GM12878 (cell line): ENCODE data around the gene NUDT16. TPM values are rescaled to one million over a fixed set of nuclear protein-coding genes. Genes with fewer than 3 reads are reported as not detected.
A peak's percentile ranks its signal among the peaks of the same experiment; 100 is the strongest.

ENCODE experiments used
- ATAC-seq: fragments of 200-7000 bp; cut with Tn5 transposase; 3 replicates; pipeline ENCODE4 v1.9.1; 2020; ENCODE audit warnings: mild to moderate bottlenecking, moderate library complexity
- BruUV-seq: library from RNA; stranded (reverse); fragments of 400-500 nt; replicated peaks from 2 replicates; lab custom pipeline; 2021; lab: Mats Ljungman, UMichigan
- CTCF ChIA-PET: fragments of 300-600 bp; sonication (Branson Sonifier 250); formaldehyde crosslinking; extraction: SDS; loops from one replicate; lab custom pipeline; 2021; ENCODE audit warnings: inconsistent platforms; lab: Yijun Ruan, JAX
- POLR2A ChIA-PET: fragments of 350-600 bp; formaldehyde crosslinking; extraction: SDS; loops from one replicate; lab custom pipeline; 2021; ENCODE audit warnings: inconsistent platforms; lab: Charles Lee
- RAD21 ChIA-PET: fragments of 300-600 bp; sonication (Branson Sonifier 250); formaldehyde crosslinking; loops from one replicate; lab custom pipeline; 2023; ENCODE audit warnings: antibody characterized with exemption; ENCODE audit not compliant: unreplicated experiment; lab: Charles Lee
- SMC1A ChIA-PET: fragments of 300-600 bp; sonication (Branson Sonifier 250); formaldehyde crosslinking; loops from one replicate; lab custom pipeline; 2023; ENCODE audit not compliant: unreplicated experiment, uncharacterized antibody; lab: Charles Lee
- DNase-seq: peaks from one replicate; pipeline ENCODE4 v3.0.0-alpha.2; 2011; ENCODE audit warnings: low read depth, low spot score
- FAIRE-seq: peaks from 3 replicates; lab custom pipeline; 2011; peaks lifted over from hg19 to GRCh38; lab: Jason Lieb, UNC
- H2AFZ ChIP-seq: 2 replicates; pipeline ENCODE4 v1.6.0; 2011; ENCODE audit warnings: low read depth, low read length, control low read depth; ENCODE audit not compliant: control insufficient read depth
- H3K27ac ChIP-seq: 2 replicates; pipeline ENCODE4 v1.5.1; 2011; ENCODE audit warnings: control low read depth; ENCODE audit not compliant: control insufficient read depth, insufficient read depth
- H3K27me3 ChIP-seq, 2 experiments: replicated peaks in 1 of 2; 2 replicates each; pipeline versions ENCODE4 v1.6.0 to v1.6.1; 2011; ENCODE audit warnings: low read length in 1 of 2; ENCODE audit not compliant: control insufficient read depth in 2 of 2, insufficient read depth in 2 of 2
- H3K36me3 ChIP-seq, 2 experiments: 2 replicates each; pipeline ENCODE4 v1.5.1; 2011; ENCODE audit warnings: low read length in 1 of 2; ENCODE audit not compliant: control insufficient read depth in 2 of 2, insufficient read depth in 2 of 2
- H3K4me1 ChIP-seq: 2 replicates; pipeline ENCODE4 v1.6.1; 2011; ENCODE audit warnings: mild to moderate bottlenecking, low read length, moderate library complexity, mixed read lengths; ENCODE audit not compliant: control insufficient read depth, insufficient read depth
- H3K4me2 ChIP-seq: 2 replicates; pipeline ENCODE4 v1.6.0; 2011; ENCODE audit warnings: control low read depth; ENCODE audit not compliant: control insufficient read depth, insufficient read depth
- H3K4me3 ChIP-seq: fragments of 200-600 bp; sonication (generic); 2 replicates; pipeline ENCODE4 v1.5.1; 2016
- H3K79me2 ChIP-seq: 2 replicates; pipeline ENCODE4 v1.6.0; 2011; ENCODE audit warnings: low read length; ENCODE audit not compliant: control insufficient read depth, insufficient read depth
- H3K9ac ChIP-seq: 2 replicates; pipeline ENCODE4 v1.8.0; 2011; ENCODE audit warnings: low read length, control low read depth, mixed read lengths; ENCODE audit not compliant: control insufficient read depth, insufficient read depth
- H3K9me3 ChIP-seq: replicated peaks from 3 replicates; pipeline ENCODE4 v1.5.1; 2011; ENCODE audit warnings: mild to moderate bottlenecking, low read length; ENCODE audit not compliant: control insufficient read depth, insufficient read depth
- H4K20me1 ChIP-seq: 2 replicates; pipeline ENCODE4 v1.6.0; 2011; ENCODE audit not compliant: control insufficient read depth, insufficient read depth
- CBX5 ChIP-seq: sonication (generic); IDR thresholded peaks from 2 replicates; pipeline ENCODE4 v1.6.1; 2016; ENCODE audit warnings: low read depth, moderate library complexity, mild to moderate bottlenecking, inconsistent platforms
- CHD2 ChIP-seq: IDR thresholded peaks from 2 replicates; pipeline ENCODE4 v1.6.1; 2011; ENCODE audit warnings: low read depth, low read length, improper control_type of control experiment, borderline replicate concordance
- FOXM1 ChIP-seq: IDR thresholded peaks from 2 replicates; pipeline ENCODE4 v1.6.1; 2012; ENCODE audit warnings: low read depth, mild to moderate bottlenecking, inconsistent platforms, low read length, moderate library complexity
- NFYB ChIP-seq: IDR thresholded peaks from 2 replicates; pipeline ENCODE4 v1.6.1; 2011; ENCODE audit warnings: low read depth, mild to moderate bottlenecking, low read length, improper control_type of control experiment, moderate library complexity; ENCODE audit not compliant: insufficient read depth
- ZNF24 ChIP-seq: fragments of 450-650 bp; IDR thresholded peaks from 2 replicates; pipeline ENCODE4 v1.6.1; 2017; ENCODE audit warnings: antibody characterized with exemption, mild to moderate bottlenecking
- WGBS: methylation state at CpG from one replicate; pipeline ENCODE4 v1.1.6; 2016; ENCODE audit warnings: low lambda C conversion rate; ENCODE audit not compliant: insufficient replicate concordance, insufficient coverage; ENCODE audit errors: missing lambda C conversion rate; 5-methylcytosine and 5-hydroxymethylcytosine counted together
- in situ Hi-C: fragments of 300-500 bp; cut with MboI; formaldehyde crosslinking; loops from 9 replicates; pipeline ENCODE4 v1.14.3; 2018; ENCODE audit warnings: mixed read lengths
- intact Hi-C: fragments of 100-400 bp; cut with micrococcal nuclease; formaldehyde crosslinking; loops from one replicate; pipeline ENCODE4 v1.14.2; 2022; ENCODE audit not compliant: unreplicated experiment
- polyA plus RNA-seq, 11 experiments: library from polyadenylated mRNA; depleted of rRNA in 4 of 11; unstranded in 6 of 11; stranded (reverse) in 5 of 11; fragments of >200 nt; fragmentation: Nextera tagmentation in 4 of 11; fragmentation: Illumina TruSeq in 1 of 11; extraction: Ambion mirVana in 4 of 11; extraction: Trizol in 1 of 11; gene quantifications; 1 replicate in 1 of 11; 2 replicates in 10 of 11; pipeline versions ENCODE4 v1.2.1 to v1.2.3, GENCODE V29; 2011 to 2016; ENCODE audit warnings: inconsistent platforms in 2 of 11, missing spikeins in 2 of 11, low read depth in 1 of 11
- total RNA-seq, 4 experiments: library from RNA; depleted of rRNA in 3 of 4; stranded (reverse); fragments of >200 nt in 3 of 4; fragmentation: Illumina TruSeq in 1 of 4; extraction: Trizol in 1 of 4; gene quantifications; 2 replicates each; pipeline versions ENCODE4 v1.2.1 to v1.2.3, GENCODE V29; 2013 to 2021
- TF ChIP-seq, protein P1 (sequence below): IDR thresholded peaks from 2 replicates; pipeline ENCODE4 v1.6.1; 2011; ENCODE audit warnings: low read depth, mild to moderate bottlenecking, low read length, moderate library complexity, borderline replicate concordance; ENCODE audit errors: extremely low read depth
- TF ChIP-seq, protein P2 (sequence below): fragments of 450-650 bp; IDR thresholded peaks from 2 replicates; pipeline ENCODE4 v1.6.1; 2016; ENCODE audit warnings: mild to moderate bottlenecking, moderate library complexity, borderline replicate concordance
- TF ChIP-seq, protein P3 (sequence below), 3 experiments: IDR thresholded peaks in 2 of 3; conservative IDR thresholded peaks in 1 of 3; 2 replicates each; pipeline ENCODE4 v1.5.1; 2011; ENCODE audit warnings: low read depth in 3 of 3, low read length in 3 of 3, mild to moderate bottlenecking in 3 of 3, control low read depth in 2 of 3, moderate library complexity in 2 of 3, inconsistent platforms in 1 of 3, mixed read lengths in 1 of 3; ENCODE audit not compliant: control insufficient read depth in 2 of 3, insufficient read depth in 1 of 3; ENCODE audit errors: extremely low read depth in 1 of 3

NUDT16 gene
- total and polyA plus RNA-seq, 10 of the 15 experiments (the other 5 are each of a cell fraction or from before 2014, with no cell fraction given): 1.4 to 16.6 (median 10.4) TPM

DNA sequence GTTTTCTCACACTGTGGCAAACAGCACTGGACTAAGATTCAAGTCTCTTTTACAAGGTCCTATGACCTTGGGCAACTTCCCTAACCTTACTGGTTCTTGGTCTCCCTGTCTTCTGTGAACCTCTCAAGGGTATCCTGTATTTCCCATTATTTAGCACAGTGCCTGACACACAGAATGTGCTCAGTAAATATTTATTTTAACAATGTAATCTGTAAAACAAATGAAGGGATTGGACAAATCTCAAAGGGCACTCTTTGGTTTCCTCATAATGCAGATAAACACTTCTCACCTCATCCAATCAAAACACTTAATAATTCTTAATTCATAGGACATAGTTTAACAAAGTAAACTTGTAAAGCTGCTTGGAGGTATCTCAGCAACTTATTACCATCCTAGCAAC is 12.8 kb downstream of the NUDT16 start (continued):
- TF ChIP-seq CBX5 (no peak), CHD2 (no peak)
- TF ChIP-seq, protein P1, sequence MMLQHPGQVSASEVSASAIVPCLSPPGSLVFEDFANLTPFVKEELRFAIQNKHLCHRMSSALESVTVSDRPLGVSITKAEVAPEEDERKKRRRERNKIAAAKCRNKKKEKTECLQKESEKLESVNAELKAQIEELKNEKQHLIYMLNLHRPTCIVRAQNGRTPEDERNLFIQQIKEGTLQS: no peak

DNA sequence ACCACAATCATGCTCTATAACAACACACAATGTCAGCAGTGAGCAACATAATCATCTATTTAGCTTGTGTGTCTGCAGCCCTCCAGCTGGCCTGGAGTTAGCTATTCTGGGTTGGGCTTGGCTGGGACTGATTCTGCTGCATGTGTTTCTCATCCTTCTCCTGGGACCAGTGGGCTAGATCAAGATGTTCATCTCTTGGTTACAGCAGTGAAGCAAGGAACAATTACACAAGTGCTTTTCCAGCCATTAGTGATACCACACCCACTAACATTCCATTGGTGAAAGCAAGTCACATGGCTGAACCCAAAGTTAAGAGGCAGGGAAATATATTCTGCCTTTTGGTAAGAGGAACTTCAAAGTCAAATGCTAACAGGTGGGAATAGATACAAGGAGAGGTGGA is 14.6 kb downstream of the NUDT16 start:
- SMC1A ChIA-PET: interaction anchor here (1.1 kb wide), 1 partner anchor 10 kb away, joined by 3 read pairs; no protein-coding TSS in a partner anchor
- TF ChIP-seq NFYB: peak; percentile 66; the same call in 1 of the 2 replicates
- TF ChIP-seq FOXM1: no peak
- TF ChIP-seq, all 136 proteins: peak for 1
- Histone ChIP-seq H4K20me1 (no peaks in the 10 kb centered on the region), H3K4me3 (no peak overlapping the region), H2AFZ (no peak overlapping the region), H3K9ac (no peak overlapping the region), H3K9me3 (no peaks in the 10 kb centered on the region), H3K27ac (no peak overlapping the region), H3K27me3 (no peaks in the 10 kb centered on the region; a peak in 1 of 4 replicates), H3K4me1 (no peaks in the 10 kb centered on the region), H3K36me3 (no peaks in the 10 kb centered on the region), H3K4me2 (no peak overlapping the region), H3K79me2 (no peaks in the 10 kb centered on the region)
- no TSS peak for BruUV-seq
- POLR2A ChIA-PET: no interaction called here
- intact Hi-C loops (no loop called here), in situ Hi-C loops (no loop called here)
- RAD21 ChIA-PET: no interaction called here
- DNase-seq (no peak), FAIRE-seq (no peak), ATAC-seq (no peak)
- CTCF ChIA-PET: no interaction called here

DNA sequence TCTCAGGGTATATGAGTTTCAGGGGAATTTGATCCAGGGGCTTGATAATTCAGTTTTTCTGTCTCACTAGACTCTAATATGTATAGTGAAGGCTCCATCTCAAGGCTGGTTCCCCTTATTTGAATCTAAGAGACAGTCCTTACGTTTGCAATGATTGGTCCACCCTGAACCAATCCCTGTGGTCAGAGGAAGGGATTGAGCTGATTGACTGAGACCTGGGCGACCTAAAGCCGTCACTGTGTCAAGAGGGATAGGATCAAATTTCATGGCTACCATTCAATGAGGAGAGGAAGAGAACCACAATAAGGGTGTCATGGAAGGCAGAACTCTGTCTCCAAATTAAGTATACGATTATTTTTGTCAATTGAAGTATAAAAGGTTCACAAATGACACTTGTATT is 16.3 kb downstream of the NUDT16 start:
- ChIA-PET CTCF (interaction anchor here (0.6 kb wide), 1 partner anchor 463 kb away, joined by 3 read pairs; no protein-coding TSS in a partner anchor), POLR2A (no interaction called here), SMC1A (interaction anchor here (1.6 kb wide), 1 partner anchor 11 kb away, joined by 4 read pairs; no protein-coding TSS in a partner anchor), RAD21 (no interaction called here)
- in situ Hi-C loops (no loop called here), intact Hi-C loops (no loop called here)
- Histone ChIP-seq H2AFZ (no peak overlapping the region), H3K9me3 (no peaks in the 10 kb centered on the region), H3K27me3 (no peaks in the 10 kb centered on the region), H3K36me3 (no peaks in the 10 kb centered on the region), H4K20me1 (no peaks in the 10 kb centered on the region), H3K4me3 (no peak overlapping the region), H3K79me2 (no peaks in the 10 kb centered on the region), H3K27ac (no peak overlapping the region), H3K4me2 (no peak overlapping the region), H3K9ac (no peak overlapping the region), H3K4me1 (no peaks in the 10 kb centered on the region)
- WGBS: 24% methylated on average over 4 of the region's 4 CpGs
- ATAC-seq (no peak), DNase-seq (no peak), FAIRE-seq (no peak)
- BruUV-seq: no TSS peak
- TF ChIP-seq ZNF24: no peak
- TF ChIP-seq, protein P2, sequence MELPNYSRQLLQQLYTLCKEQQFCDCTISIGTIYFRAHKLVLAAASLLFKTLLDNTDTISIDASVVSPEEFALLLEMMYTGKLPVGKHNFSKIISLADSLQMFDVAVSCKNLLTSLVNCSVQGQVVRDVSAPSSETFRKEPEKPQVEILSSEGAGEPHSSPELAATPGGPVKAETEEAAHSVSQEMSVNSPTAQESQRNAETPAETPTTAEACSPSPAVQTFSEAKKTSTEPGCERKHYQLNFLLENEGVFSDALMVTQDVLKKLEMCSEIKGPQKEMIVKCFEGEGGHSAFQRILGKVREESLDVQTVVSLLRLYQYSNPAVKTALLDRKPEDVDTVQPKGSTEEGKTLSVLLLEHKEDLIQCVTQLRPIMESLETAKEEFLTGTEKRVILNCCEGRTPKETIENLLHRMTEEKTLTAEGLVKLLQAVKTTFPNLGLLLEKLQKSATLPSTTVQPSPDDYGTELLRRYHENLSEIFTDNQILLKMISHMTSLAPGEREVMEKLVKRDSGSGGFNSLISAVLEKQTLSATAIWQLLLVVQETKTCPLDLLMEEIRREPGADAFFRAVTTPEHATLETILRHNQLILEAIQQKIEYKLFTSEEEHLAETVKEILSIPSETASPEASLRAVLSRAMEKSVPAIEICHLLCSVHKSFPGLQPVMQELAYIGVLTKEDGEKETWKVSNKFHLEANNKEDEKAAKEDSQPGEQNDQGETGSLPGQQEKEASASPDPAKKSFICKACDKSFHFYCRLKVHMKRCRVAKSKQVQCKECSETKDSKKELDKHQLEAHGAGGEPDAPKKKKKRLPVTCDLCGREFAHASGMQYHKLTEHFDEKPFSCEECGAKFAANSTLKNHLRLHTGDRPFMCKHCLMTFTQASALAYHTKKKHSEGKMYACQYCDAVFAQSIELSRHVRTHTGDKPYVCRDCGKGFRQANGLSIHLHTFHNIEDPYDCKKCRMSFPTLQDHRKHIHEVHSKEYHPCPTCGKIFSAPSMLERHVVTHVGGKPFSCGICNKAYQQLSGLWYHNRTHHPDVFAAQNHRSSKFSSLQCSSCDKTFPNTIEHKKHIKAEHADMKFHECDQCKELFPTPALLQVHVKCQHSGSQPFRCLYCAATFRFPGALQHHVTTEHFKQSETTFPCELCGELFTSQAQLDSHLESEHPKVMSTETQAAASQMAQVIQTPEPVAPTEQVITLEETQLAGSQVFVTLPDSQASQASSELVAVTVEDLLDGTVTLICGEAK: no peak
- TF ChIP-seq, protein P3, sequence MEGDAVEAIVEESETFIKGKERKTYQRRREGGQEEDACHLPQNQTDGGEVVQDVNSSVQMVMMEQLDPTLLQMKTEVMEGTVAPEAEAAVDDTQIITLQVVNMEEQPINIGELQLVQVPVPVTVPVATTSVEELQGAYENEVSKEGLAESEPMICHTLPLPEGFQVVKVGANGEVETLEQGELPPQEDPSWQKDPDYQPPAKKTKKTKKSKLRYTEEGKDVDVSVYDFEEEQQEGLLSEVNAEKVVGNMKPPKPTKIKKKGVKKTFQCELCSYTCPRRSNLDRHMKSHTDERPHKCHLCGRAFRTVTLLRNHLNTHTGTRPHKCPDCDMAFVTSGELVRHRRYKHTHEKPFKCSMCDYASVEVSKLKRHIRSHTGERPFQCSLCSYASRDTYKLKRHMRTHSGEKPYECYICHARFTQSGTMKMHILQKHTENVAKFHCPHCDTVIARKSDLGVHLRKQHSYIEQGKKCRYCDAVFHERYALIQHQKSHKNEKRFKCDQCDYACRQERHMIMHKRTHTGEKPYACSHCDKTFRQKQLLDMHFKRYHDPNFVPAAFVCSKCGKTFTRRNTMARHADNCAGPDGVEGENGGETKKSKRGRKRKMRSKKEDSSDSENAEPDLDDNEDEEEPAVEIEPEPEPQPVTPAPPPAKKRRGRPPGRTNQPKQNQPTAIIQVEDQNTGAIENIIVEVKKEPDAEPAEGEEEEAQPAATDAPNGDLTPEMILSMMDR (IDR thresholded peaks at IDR 0.05 in 2 of 3, conservative IDR thresholded peaks at IDR 0.05 in 1 of 3; ENCODE audit: control insufficient read depth in 2 of 3, extremely low read depth in 1 of 3, insufficient read depth in 1 of 3, low read depth in 3 of 3, low read length in 3 of 3): no peak
